Fibroblast of villous mesenchyme (primary cell): ENCODE measurements around the gene HDDC3. TPM values are rescaled to one million over a fixed set of nuclear protein-coding genes. Genes with fewer than 3 reads are reported as not detected.

Experiments
- DNase-seq: peaks from one replicate; pipeline ENCODE4 v3.0.0-alpha.2; 2010; ENCODE audit warnings: low read depth
- H3K4me3 ChIP-seq: 2 replicates; pipeline ENCODE4 v1.5.1; 2011; ENCODE audit warnings: low read depth, mild to moderate bottlenecking, low read length
- total RNA-seq: library from RNA; depleted of rRNA; stranded (reverse); fragments of >200 nt; gene quantifications from 2 replicates; pipeline ENCODE4 v1.2.3, GENCODE V29; 2012
- TF ChIP-seq, protein P1 (sequence below): IDR thresholded peaks from 2 replicates; pipeline ENCODE4 v1.5.1; 2012; ENCODE audit warnings: low read depth, mild to moderate bottlenecking, low read length; ENCODE audit not compliant: insufficient read depth

Gene HDDC3
- total RNA-seq, 1 donor = 9.5 TPM

DNA sequence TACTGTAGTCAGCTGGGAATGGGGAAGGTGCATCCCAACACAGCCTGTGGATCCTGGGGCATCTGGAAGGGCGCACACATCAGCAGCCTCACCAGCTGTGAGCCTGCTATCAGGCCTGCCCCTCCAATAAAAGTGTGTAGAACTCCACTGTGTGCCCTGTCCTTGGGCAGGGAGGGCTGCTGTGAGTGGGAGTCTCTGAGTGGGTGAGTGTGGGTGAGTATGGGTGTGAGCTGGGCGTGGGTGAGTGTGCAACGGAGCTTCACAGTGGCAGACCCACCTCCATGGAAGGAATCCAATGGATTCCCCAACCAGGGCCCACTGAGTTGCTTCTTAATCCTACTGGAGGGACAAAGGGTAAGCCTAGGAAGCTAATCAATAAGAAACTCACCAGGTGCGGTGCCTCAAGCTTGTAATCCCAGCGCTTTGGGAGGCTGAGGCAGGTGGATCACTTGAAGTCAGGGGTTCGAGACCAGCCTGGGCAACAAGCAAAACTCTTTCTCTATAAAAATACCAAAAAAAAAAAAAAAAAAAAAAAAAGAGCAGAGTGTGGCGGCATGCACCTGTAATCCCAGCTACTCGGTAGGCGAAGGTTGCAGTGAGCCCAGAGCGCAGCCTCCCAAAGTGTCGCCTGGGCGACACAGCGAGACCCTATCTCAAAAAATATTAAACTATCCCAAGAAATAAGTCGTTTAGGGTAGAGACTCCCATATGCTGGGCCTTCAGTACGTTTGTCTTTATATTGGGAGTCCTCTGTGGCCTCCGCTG lies 21.8 kb upstream of the HDDC3 start:
- H3K4me3 ChIP-seq = peak overlapping the region; percentile 97
- no peak for DNase-seq
- TF ChIP-seq, protein P1, sequence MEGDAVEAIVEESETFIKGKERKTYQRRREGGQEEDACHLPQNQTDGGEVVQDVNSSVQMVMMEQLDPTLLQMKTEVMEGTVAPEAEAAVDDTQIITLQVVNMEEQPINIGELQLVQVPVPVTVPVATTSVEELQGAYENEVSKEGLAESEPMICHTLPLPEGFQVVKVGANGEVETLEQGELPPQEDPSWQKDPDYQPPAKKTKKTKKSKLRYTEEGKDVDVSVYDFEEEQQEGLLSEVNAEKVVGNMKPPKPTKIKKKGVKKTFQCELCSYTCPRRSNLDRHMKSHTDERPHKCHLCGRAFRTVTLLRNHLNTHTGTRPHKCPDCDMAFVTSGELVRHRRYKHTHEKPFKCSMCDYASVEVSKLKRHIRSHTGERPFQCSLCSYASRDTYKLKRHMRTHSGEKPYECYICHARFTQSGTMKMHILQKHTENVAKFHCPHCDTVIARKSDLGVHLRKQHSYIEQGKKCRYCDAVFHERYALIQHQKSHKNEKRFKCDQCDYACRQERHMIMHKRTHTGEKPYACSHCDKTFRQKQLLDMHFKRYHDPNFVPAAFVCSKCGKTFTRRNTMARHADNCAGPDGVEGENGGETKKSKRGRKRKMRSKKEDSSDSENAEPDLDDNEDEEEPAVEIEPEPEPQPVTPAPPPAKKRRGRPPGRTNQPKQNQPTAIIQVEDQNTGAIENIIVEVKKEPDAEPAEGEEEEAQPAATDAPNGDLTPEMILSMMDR = no peak

DNA sequence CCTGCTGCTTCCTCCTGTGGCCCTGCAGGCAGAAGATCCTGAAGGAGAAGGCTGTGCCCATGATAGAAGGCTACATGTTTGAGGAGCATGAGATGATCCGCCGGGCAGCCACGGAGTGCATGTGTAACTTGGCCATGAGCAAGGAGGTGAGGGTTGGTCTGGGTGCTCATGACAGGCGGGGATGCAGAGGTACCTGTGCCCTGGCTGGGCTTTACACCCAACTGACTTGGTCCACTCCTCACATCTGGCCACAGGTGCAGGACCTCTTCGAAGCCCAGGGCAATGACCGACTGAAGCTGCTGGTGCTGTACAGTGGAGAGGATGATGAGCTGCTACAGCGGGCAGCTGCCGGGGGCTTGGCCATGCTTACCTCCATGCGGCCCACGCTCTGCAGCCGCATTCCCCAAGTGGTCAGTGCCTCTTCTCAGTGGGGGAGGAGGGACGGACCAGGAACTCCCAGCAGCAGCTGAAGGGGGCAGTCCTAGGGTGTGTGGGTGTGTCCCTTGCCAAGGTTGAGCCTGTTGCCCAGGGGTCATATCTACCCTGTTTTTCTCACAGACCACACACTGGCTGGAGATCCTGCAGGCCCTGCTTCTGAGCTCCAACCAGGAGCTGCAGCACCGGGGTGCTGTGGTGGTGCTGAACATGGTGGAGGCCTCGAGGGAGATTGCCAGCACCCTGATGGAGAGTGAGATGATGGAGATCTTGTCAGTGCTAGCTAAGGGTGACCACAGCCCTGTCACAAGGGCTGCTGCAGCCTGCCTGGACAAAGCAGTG lies 20.7 kb upstream of the HDDC3 start:
- TF ChIP-seq, protein P1 = no peak
- H3K4me3 ChIP-seq = no peak overlapping the region
- DNase-seq = no peak

DNA sequence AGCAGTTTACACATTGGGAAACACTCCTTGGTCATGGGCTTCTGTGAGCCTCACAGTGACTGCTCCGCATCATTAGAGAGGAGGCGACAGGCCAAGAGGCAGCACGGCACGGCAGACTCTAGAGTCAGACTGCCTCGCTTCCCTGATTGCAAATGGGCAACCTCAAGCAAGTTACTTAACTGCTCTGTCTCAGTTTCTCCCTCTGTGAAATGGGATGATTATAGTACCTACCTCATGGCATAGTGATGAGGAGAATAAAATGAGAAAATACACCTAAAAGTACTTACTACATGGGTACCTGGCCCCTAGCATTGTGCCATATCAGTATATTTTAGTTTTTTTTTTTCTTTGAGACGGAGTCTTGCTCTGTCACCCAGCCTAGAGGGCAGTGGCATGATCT lies 18.3 kb upstream of the HDDC3 start:
- TF ChIP-seq, protein P1 = no peak
- DNase-seq = no peak
- no peak overlapping the region for H3K4me3 ChIP-seq

DNA sequence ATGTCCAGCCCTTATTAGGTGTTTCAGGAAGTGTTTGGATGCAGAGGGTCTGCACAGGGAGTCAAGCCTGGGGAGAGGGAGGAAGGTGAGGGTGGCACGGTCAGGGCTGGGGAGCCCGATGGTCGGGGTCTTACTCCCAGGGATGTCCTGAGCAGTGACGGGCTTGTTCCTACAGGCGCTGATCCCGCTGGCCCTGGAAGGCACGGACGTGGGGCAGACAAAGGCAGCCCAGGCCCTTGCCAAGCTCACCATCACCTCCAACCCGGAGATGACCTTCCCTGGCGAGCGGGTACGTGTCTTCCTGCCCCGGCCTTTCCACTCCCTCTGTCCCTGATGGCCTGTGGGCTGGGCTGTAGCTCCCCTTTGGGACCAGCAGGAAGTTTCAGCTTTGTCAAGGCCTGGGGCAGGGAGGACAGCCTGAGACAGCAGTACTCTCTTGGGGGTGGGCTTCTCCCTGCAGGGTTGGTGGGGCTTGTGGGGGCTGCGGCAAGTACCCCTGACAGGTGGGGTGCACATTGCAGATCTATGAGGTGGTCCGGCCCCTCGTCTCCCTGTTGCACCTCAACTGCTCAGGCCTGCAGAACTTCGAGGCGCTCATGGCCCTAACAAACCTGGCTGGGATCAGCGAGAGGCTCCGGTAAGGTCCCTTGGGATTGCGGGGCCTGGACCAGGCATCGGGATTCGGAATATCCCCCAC lies 17.8 kb upstream of the HDDC3 start:
- TF ChIP-seq, protein P1 = no peak
- H3K4me3 ChIP-seq = no peak overlapping the region
- no peak for DNase-seq

DNA sequence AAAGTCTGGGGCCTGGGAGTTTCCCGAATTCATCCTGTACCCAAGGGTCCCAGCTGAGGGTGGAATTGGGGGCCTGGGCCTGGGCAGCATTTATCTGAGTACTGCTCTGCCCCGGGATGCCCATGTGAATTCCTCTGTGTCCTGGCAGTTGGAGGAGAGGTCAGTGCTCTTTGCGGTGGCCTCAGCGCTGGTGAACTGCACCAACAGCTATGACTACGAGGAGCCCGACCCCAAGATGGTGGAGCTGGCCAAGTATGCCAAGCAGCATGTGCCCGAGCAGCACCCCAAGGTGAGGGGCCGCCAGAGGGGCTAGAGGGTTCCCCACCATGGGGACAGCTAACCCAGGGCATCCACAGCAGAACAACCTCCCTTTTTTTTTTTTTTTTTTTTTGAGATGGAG lies 16.2 kb upstream of the HDDC3 start:
- no peak for DNase-seq
- TF ChIP-seq, protein P1 = no peak
- H3K4me3 ChIP-seq = no peak overlapping the region

DNA sequence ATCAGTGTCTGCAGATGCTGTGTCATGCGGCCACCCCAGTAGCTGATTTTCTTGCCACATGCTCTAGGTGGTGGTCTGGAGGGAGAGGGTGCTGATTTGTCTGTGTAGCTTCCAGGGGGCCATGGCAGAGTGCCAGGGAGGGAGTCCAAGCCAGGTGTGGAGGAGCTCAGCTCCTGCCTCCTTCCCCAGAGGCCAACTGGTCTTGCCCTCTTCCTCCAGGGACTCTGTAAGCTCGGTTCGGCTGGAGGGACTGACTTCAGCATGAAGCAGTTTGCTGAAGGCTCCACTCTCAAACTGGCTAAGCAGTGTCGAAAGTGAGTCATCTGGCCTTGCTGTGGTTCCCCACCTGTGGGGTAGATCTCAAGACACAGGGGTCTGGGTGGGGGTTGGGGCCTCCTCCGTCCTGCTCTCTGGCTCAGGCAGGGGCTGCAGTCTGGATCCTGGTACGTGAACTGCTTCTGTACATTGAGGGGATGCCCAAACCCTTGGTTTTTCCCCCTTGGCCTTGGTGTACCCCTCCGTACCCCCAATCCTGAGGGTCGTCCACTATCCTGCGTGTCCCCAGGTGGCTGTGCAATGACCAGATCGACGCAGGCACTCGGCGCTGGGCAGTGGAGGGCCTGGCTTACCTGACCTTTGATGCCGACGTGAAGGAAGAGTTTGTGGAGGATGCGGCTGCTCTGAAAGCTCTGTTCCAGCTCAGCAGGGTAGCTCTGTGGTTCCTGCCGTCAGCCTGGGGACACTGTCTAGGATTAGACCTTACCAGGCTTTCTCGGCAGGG lies 15.4 kb upstream of the HDDC3 start:
- H3K4me3 ChIP-seq = no peak overlapping the region
- TF ChIP-seq, protein P1 = no peak
- DNase-seq = no peak
